Activated naive CD8-positive, alpha-beta T cell (primary cell): Measurements from ENCODE around the gene DHX57.
"Not testable (repeated sequence)": the region's sequence is repeated elsewhere in the genome, so short reads cannot be mapped to it uniquely, and the experiment has no call there.

Source experiments
- H3K27ac Mint-ChIP-seq: one replicate; pipeline ENCODE4 v1.8.0; 2021; ENCODE audit warnings: mixed read lengths
- H3K27me3 Mint-ChIP-seq: one replicate; pipeline ENCODE4 v1.8.0; 2021; ENCODE audit warnings: mixed read lengths
- H3K36me3 Mint-ChIP-seq: one replicate; pipeline ENCODE4 v1.8.0; 2021; ENCODE audit warnings: mixed read lengths
- H3K4me1 Mint-ChIP-seq: one replicate; pipeline ENCODE4 v1.8.0; 2021; ENCODE audit warnings: low read depth, mixed read lengths
- H3K4me3 Mint-ChIP-seq: one replicate; pipeline ENCODE4 v1.8.0; 2021; ENCODE audit warnings: mild to moderate bottlenecking, mixed read lengths
- H3K9me3 Mint-ChIP-seq: one replicate; pipeline ENCODE4 v1.8.0; 2021; ENCODE audit warnings: low read depth, mixed read lengths

The DHX57 gene

GRCh38 chr2:38793511-38793910 is 82.2 kb downstream of the DHX57 start:
- no peak overlapping the region for H3K27ac Mint-ChIP-seq
- peaks cover 3% of the 10 kb centered on the region for H3K36me3 Mint-ChIP-seq
- no peaks in the 10 kb centered on the region for H3K27me3 Mint-ChIP-seq

GRCh38 chr2:38792751-38793150 is 83.0 kb downstream of the DHX57 start:
- Mint-ChIP-seq H3K4me1 (no peaks in the 10 kb centered on the region), H3K4me3 (no peak overlapping the region), H3K9me3 (no peaks in the 10 kb centered on the region), H3K27me3 (no peaks in the 10 kb centered on the region), H3K27ac (no peak overlapping the region), H3K36me3 (peaks cover 3% of the 10 kb centered on the region)

More at GRCh38 chr2:38793511-38793910, 82.2 kb downstream of the DHX57 start:
- Mint-ChIP-seq H3K4me3 (no peak overlapping the region), H3K4me1 (no peaks in the 10 kb centered on the region), H3K9me3 (no peaks in the 10 kb centered on the region)

GRCh38 chr2:38792321-38792720 is 83.4 kb downstream of the DHX57 start:
- not testable (repeated sequence) for H3K4me3 Mint-ChIP-seq, H3K4me1 Mint-ChIP-seq, H3K36me3 Mint-ChIP-seq, H3K9me3 Mint-ChIP-seq, H3K27ac Mint-ChIP-seq, H3K27me3 Mint-ChIP-seq

- H3K4me1 Mint-ChIP-seq: no peaks in the 10 kb centered on the region
- H3K27me3 Mint-ChIP-seq: no peaks in the 10 kb centered on the region
- no peaks in the 10 kb centered on the region for H3K9me3 Mint-ChIP-seq
- H3K4me3 Mint-ChIP-seq: no peak overlapping the region
- no peaks in the 10 kb centered on the region for H3K36me3 Mint-ChIP-seq
- H3K27ac Mint-ChIP-seq: no peak overlapping the region
Observed at GRCh38 chr2:38791744-38792143, 84.0 kb downstream of the DHX57 start.

- no peak overlapping the region for H3K4me3 Mint-ChIP-seq
- H3K36me3 Mint-ChIP-seq: no peaks in the 10 kb centered on the region
- no peaks in the 10 kb centered on the region for H3K27me3 Mint-ChIP-seq
- no peak overlapping the region for H3K27ac Mint-ChIP-seq
- no peaks in the 10 kb centered on the region for H3K4me1 Mint-ChIP-seq
- no peaks in the 10 kb centered on the region for H3K9me3 Mint-ChIP-seq
Observed at GRCh38 chr2:38789691-38790090, 86.0 kb downstream of the DHX57 start.

GRCh38 chr2:38788306-38788705 is 87.4 kb downstream of the DHX57 start:
- Mint-ChIP-seq H3K4me3 (no peak overlapping the region), H3K4me1 (no peaks in the 10 kb centered on the region), H3K27ac (no peak overlapping the region), H3K9me3 (no peaks in the 10 kb centered on the region), H3K27me3 (no peaks in the 10 kb centered on the region), H3K36me3 (no peaks in the 10 kb centered on the region)

GRCh38 chr2:38783586-38783985 is 92.1 kb downstream of the DHX57 start:
- Mint-ChIP-seq H3K27me3 (no peaks in the 10 kb centered on the region), H3K9me3 (no peaks in the 10 kb centered on the region), H3K36me3 (peaks cover 5% of the 10 kb centered on the region), H3K27ac (no peak overlapping the region), H3K4me1 (peaks cover 13% of the 10 kb centered on the region), H3K4me3 (no peak overlapping the region)

- Mint-ChIP-seq H3K27ac (peak overlapping the region; percentile 99), H3K4me3 (peak overlapping the region; percentile 100), H3K27me3 (peaks cover 5% of the 10 kb centered on the region), H3K9me3 (no peaks in the 10 kb centered on the region), H3K36me3 (peaks cover 5% of the 10 kb centered on the region), H3K4me1 (peaks cover 23% of the 10 kb centered on the region)
Observed at GRCh38 chr2:38778687-38779082, 97.0 kb downstream of the DHX57 start.

- Mint-ChIP-seq H3K27me3 (peaks cover 5% of the 10 kb centered on the region), H3K27ac (no peak overlapping the region), H3K4me1 (peaks cover 20% of the 10 kb centered on the region), H3K36me3 (peaks cover 2% of the 10 kb centered on the region), H3K9me3 (no peaks in the 10 kb centered on the region), H3K4me3 (peak overlapping the region; percentile 44)
Observed at GRCh38 chr2:38776531-38776930, 99.2 kb downstream of the DHX57 start.

GRCh38 chr2:38775921-38776225 is 99.9 kb downstream of the DHX57 start:
- Mint-ChIP-seq H3K9me3 (no peaks in the 10 kb centered on the region), H3K4me1 (peaks cover 16% of the 10 kb centered on the region), H3K27me3 (peaks cover 5% of the 10 kb centered on the region), H3K27ac (no peak overlapping the region), H3K4me3 (peak overlapping the region; percentile 44), H3K36me3 (no peaks in the 10 kb centered on the region)

- H3K4me1 Mint-ChIP-seq: peaks cover 16% of the 10 kb centered on the region
- no peaks in the 10 kb centered on the region for H3K9me3 Mint-ChIP-seq
- H3K27ac Mint-ChIP-seq: no peak overlapping the region
- no peaks in the 10 kb centered on the region for H3K36me3 Mint-ChIP-seq
- H3K27me3 Mint-ChIP-seq: peaks cover 5% of the 10 kb centered on the region
- H3K4me3 Mint-ChIP-seq: no peak overlapping the region
Observed at GRCh38 chr2:38775097-38775920, 100.4 kb downstream of the DHX57 start.

- Mint-ChIP-seq H3K4me3 (no peak overlapping the region), H3K9me3 (no peaks in the 10 kb centered on the region), H3K4me1 (no peaks in the 10 kb centered on the region), H3K36me3 (no peaks in the 10 kb centered on the region), H3K27ac (no peak overlapping the region), H3K27me3 (peaks cover 5% of the 10 kb centered on the region)
Observed at GRCh38 chr2:38771632-38772031, 104.1 kb downstream of the DHX57 start.

GRCh38 chr2:38765551-38765950 is 110.2 kb downstream of the DHX57 start:
- H3K27ac Mint-ChIP-seq: no peak overlapping the region

GRCh38 chr2:38765149-38765548 is 110.6 kb downstream of the DHX57 start:
- Mint-ChIP-seq H3K27ac (no peak overlapping the region), H3K4me1 (no peaks in the 10 kb centered on the region), H3K9me3 (no peaks in the 10 kb centered on the region), H3K27me3 (no peaks in the 10 kb centered on the region), H3K36me3 (no peaks in the 10 kb centered on the region), H3K4me3 (no peak overlapping the region)

More at GRCh38 chr2:38765551-38765950, 110.2 kb downstream of the DHX57 start:
- Mint-ChIP-seq H3K4me1 (no peaks in the 10 kb centered on the region), H3K36me3 (no peaks in the 10 kb centered on the region), H3K4me3 (no peak overlapping the region), H3K9me3 (no peaks in the 10 kb centered on the region), H3K27me3 (no peaks in the 10 kb centered on the region)

GRCh38 chr2:38763728-38764127 is 112.0 kb downstream of the DHX57 start:
- Mint-ChIP-seq H3K27me3 (no peaks in the 10 kb centered on the region), H3K4me1 (no peaks in the 10 kb centered on the region), H3K36me3 (no peaks in the 10 kb centered on the region), H3K27ac (no peak overlapping the region), H3K9me3 (no peaks in the 10 kb centered on the region), H3K4me3 (no peak overlapping the region)

GRCh38 chr2:38763228-38763627 is 112.5 kb downstream of the DHX57 start:
- Mint-ChIP-seq H3K4me1 (no peaks in the 10 kb centered on the region), H3K4me3 (no peak overlapping the region), H3K27me3 (no peaks in the 10 kb centered on the region), H3K36me3 (no peaks in the 10 kb centered on the region), H3K27ac (no peak overlapping the region), H3K9me3 (no peaks in the 10 kb centered on the region)
